Stimulated activated CD4-positive, alpha-beta T cell treated with anti-CD3 and anti-CD28 coated beads, Interleukin-2, amount 100 ng/mL, for 48 hours (primary cell): ENCODE data around the gene ZSWIM5.
A peak's percentile ranks its signal among the peaks of the same experiment; 100 is the strongest.
"Not testable (repeated sequence)": the region's sequence is repeated elsewhere in the genome, so short reads cannot be mapped to it uniquely, and the experiment has no call there.

Source experiments
- DNase-seq, 2 donors: peaks; one replicate each; pipeline ENCODE4 v3.0.0-alpha.2; 2020

The ZSWIM5 gene

DNA sequence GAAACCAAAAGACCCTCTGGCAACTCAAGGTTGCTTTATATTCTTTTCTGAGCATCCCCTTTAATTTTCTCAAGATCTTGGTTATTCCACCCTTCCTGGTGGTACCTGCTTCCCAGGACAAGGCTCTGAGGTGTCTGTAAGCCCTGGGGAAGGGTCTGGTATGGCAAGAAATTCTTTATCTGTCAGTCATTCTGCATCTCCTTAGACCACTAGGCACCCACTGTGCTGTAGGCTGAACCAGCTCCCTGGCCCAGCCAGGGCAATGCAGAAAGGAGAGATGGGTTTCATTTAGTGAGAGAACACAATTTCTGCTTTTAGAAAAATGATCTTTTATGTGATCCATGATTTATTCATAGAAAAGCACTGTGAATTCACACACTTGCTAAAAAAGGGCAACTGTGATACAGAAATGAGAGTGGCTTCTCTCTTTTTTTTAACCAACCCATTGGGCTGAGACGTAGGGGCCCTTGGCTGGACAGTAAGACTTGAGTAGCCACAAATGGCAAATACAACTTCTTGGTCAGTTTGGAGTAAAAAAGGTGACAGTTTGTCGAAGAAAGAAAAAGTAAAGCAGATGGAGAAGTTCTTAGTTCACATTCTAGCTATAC is 190.2 kb downstream of the ZSWIM5 start:
- no peak for DNase-seq

DNA sequence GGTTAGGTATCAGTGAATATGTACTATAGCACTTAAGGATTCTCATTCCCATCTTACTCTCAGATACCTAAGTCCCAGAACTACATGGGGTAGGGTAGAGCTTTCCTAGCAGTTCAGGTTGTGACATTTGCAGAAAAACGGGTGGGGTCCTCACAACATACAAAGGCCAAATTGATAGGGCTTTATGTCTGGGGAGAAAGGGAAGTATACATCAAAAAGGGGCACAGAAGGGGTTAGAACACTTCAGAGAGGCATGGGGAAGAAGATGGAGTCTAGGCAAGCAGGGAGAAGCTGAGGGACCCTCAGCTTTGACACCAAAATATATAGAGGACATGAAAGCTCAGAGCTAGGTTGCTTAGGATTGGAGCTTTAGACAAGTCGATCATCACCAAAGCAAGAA is 190.7 kb downstream of the ZSWIM5 start:
- no peak for DNase-seq

DNA sequence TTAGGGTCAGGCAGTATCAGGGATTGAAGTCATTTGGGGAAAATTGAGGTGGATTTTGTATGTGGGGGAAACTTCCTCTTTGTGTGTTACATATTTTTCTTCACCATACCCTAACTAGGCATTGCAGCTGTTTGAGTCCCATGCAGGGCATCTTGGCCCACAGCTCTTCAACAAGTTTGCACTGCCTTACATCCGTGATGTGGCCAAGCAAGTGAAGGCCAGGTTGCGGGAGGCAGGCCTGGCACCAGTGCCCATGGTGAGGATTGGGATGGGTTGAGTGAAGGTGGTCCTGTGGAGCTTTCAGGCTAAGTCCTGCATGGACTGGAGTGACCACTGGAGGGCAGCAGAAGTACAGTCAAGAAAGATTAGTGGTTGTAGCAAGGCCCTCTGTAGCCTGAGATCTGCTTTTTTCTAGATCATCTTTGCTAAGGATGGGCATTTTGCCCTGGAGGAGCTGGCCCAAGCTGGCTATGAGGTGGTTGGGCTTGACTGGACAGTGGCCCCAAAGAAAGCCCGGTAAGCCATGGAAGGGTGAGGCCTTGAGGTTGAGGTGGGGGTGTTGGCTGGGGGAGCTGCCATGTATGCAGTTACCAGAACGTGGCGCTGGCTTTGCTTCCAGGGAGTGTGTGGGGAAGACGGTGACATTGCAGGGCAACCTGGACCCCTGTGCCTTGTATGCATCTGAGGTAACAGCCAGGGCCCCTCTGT is 191.9 kb downstream of the ZSWIM5 start:
- DNase-seq = peak; percentile 72 to 74

DNA sequence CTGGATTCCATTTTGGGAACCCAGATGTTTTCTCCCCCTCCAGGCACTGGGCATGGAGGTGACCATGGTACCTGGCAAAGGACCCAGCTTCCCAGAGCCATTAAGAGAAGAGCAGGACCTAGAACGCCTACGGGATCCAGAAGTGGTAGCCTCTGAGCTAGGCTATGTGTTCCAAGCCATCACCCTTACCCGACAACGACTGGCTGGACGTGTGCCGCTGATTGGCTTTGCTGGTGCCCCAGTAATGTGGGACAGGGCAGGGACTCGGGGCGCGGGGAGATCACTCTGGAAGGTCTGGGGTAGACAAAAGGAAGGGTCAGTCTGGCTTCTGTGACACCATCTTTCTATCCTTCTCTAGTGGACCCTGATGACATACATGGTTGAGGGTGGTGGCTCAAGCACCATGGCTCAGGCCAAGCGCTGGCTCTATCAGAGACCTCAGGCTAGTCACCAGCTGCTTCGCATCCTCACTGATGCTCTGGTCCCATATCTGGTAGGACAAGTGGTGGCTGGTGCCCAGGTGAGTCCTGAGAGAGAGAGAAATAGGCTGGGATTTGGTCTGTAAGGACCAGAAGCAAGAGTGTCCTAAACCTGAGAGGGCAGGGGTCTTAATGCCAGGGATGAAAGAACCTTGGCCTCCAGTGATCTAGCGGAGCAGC is 192.7 kb downstream of the ZSWIM5 start:
- DNase-seq = no peak

DNA sequence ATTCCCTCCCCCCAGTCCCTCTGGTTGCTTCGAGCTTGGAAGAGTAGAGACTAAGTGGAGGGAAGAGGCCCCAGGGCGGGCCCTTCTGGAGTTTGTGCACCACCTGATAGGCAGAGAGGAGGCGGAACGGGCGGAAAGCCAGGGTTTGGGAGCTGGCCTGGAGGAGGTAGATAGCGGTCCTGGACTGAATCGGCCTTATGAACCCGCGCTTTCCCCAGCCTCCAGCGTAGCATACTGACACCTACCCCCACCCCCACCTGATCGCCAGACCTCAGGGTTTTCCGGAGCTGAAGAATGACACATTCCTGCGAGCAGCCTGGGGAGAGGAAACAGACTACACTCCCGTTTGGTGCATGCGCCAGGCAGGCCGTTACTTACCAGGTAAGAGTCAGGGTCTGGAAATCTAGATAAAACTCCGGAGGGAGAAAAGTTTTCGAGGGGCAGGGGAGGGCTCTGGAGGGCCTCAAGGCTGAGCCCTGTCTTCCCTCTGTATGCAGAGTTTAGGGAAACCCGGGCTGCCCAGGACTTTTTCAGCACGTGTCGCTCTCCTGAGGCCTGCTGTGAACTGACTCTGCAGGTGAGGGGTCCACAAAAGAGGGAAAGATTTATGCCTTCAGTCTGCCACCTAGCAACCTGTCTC is 193.6 kb downstream of the ZSWIM5 start:
- DNase-seq = peak; percentile 29 to 43

DNA sequence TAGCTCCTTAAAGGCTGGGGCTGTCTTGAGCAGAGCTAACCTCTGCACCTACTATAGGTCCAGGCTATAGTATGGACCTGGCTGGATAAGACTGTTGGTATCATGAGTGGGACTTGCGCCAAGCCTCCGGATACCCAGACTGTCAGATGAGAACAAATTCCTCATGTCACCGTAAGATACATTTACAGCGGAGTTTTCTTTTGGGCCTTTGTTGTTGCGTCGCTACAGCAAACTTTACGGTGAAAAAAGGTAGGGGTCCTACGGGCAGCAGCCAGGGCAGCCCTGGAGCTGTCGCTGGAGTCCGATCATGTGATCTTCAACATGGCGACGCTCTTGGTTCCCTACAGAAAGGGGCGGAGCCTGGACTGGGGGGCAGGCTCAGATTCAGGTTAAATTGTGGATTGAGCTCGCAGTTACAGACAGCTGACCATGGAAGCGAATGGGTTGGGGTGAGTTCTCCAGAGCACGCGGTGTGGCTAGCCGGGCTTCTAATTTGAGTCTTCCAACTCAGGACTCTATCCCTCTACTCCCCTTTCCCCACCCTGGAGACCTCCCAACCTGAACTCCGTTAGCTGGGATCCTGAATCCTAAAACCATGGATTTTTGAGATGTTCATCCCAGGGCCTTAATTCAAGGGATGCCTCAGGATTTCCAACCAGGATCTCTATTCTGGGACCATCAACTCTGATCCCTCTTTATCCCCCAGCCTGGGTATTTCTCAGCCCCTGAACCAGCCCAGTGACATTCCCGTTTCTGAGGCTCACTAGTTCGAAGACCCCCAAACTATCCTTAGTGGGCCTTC is 194.4 kb downstream of the ZSWIM5 start, which contains the start of gene UROD:
UROD (plus strand) TSS at position 418 of the 802 bp plus-strand sequence; CDS start at position 430, 12 bp downstream.
- peak; percentile 84 to 87 for DNase-seq

DNA sequence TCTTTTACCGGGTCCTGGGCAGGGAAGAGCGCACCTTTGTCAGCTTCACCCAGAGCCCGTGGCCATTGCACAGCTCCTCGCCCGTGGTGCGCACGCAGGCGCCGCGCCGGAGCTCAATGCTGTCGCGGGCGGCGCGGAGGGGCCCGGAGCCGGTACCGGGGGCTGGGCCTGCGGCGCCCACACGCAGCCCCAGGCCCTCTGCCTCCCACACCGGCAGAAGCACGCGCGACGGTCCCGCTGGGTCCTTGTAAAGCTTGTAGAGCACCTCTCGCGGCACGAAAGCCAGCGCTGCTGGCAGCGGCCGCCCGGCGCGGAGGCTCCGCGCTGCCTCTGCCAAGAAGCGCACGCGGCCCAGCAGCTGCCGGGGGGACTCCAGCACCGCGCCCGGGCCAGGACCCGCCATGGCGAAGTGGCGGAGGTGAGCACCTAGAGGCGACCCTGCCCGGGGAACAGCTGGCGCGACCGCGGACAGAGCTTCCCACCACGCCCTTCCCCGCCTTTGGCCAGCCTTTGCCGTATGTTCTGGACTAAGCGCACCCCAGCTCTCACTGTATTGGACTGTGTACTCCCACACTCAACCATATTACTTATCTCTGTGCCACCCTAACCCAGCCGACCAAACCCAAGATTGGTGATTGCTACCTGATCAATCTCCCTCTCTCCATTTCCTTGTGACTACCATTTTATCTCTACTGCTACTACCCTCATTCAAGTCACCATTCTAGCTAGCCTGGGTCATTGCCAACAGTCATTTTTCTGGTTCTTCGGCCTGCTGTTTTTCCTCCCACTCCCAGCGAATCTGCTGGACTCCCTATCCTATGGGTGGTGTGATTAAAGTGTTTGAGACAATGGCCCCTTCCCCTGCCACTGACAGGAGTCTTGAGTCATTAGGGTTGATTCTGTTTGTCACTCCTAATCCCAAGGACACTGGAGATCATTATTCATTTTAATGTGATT is 195.3 kb downstream of the ZSWIM5 start, which contains the start of gene HECTD3:
HECTD3 (minus strand) TSS at position 470 of the 957 bp plus-strand sequence; CDS start at position 403, 67 bp downstream.
- peak; percentile 52 to 54 for DNase-seq

DNA sequence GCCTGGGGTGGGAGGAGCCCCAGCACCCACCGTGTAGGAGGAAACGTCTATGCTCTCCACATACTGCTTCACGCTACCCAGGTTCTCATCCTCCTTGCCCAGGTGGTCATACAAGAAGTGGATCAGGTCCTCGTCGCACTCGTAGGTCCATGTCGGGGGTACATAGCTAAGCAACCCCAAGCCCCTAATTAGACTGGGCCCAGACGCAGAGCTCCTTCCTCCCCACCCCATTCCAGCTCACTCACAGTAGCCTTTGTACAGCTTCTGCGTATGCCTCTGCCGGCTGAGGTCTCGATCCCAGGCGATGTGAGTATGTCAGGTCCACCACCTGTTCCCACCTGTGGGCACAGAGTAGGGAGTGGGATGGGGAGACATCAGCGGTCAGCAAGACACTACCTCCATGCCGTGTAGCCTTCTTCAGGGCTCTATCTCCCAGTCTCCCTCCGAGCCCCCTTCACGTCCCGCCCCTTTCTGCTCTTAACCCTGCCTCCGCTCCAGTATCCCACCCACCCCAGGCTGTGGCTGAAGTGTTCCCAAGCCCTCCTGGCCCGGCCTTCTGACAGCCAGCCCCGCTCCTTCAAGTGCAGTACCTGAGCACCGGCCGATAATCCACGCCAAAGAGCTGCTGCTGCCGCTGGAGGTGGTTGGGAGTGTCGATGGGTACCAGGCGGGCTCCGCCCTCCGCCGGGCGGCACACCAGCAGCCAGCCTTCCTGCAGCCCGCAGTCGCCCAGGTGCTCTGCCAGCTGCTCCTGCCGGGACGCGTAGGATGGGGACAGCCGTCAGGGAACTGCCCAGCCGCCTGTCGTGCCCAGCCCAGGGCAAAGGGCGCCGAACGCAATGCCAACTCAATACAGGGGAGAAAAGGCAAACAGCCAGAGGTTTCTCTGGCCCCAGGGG is 196.2 kb downstream of the ZSWIM5 start:
- no peak for DNase-seq

DNA sequence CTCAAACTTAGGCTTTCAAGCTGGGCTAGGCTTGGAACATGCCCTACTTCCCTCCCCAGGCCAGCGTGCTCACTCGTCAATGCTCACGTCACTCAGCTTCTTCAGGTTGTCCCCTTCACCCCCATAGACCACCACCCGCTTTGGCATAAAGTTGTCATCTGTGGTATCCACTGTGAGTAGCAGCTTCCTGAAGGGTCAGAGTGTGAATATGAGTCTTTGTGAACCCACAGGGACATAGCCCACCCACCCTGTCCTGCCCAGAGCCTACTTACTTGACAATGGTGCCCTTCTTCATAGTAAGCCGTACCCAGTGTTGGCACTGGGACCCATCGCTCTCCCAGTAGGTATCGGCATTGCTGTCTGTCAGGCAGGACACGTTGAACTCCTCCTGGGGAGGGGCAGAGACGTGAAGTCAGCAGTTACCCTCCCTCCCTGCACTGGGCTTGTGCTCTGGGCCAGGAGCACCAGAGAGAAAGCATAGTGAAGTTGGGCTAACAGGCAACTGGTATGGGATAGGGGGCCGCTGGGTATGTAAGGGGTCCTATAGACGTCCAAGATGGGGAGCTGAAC is 197.0 kb downstream of the ZSWIM5 start:
- no peak for DNase-seq

DNA sequence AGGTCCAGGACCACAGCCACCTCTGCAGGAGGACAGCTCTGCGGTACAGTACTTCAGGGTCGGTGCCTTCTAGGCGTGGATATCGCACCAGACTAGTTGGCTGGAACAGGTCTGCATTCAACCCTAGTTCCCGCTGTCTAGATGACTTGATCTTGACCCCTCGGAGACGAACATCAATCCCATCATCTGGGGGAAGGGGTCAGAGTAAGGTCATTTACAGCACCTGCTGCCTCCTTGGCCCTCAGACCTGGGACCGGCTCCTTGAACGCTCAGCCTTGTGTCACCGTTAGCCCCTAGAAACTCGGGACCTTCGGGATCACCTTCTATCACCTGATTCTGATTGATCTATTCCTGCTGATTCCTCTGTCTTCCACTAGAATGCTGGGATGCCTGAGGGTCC is 197.9 kb downstream of the ZSWIM5 start:
- no peak for DNase-seq

DNA sequence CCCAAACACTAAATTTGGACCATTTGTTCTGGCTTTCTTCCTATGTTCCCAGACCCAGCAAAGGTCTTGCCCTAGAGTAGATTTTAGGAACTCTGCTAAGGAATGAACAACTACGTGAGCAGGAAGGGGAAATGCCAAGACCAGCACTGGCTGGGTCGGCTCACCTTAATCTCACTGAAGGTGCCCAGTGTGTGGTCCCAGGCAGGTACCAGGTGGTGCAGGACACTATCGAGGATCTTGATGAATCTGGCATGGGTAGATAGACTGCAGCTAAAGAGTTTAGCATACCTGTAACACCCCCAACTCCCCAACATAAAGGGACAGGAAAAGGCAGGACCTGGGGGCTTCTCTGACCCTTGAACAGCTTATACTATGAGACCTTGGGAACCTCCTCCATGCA is 198.3 kb downstream of the ZSWIM5 start:
- DNase-seq = no peak

DNA sequence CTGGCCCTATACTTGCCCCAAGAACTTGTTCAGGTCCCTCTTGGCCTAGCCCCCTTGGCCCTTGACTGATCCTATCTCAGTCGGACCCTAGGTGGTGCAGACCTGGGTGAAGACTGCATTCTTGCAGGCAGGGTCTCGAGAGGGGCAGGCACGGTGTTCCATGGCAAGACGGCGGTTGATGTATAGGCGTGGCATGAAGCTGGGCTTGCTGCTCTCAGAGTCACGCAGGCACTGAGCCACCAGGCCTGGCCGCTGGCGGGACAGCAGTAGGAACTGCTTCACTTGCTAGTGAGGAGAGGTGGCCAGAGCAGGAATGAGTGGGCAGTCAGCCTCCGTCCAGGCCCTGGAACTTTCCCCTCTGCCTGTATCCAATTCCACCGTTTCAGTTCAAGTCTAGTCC is 199.1 kb downstream of the ZSWIM5 start:
- no peak for DNase-seq

DNA sequence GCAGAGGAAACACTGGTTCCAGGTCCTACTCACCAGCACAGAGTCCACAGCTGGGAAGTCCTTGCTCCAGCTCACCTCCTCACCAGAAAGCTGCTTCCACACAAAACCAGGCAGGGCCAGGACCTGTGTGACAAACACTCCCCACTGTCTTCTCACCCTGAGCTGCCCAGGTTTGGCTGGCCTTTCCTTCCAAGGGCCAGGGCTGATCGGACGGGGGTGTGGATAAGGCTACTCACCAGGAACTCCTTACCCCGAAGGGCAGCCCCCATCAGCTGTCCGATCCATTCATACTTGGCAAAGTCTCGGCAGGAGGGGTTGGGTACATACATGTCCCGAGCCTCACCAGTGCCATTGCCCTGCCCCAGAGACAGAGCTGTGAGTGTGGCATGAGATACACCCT is 200.6 kb downstream of the ZSWIM5 start:
- no peak for DNase-seq

DNA sequence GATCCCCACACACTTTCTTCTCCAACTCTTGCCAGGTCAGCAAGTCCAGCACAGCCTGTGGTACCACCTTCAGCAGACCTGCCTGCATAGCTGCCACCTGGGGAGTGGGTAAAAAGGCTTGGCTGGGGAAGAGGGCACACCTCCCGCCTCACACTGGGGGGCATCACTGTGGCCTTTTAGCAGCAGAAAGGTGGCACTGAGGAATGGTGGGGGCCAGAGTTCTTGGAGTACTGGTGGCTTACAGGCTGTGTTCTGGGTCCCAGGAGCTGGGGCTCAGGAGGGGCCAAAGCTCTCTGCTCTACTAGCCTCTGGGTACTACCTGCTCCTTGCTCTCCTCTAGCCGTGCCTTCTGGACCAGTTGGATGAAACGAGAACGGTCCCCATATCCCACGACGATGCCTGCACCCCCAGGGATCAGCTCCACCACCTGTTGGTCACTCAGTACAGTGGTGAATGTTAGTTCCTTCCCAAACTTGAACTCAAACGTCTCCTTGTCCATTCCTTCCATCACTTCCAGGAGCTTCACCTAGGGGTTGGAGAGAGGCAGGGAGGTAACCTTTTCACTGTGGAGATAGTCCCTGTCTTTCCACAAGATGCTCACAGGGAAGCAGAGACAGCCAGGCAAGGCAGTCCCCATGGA is 202.0 kb downstream of the ZSWIM5 start:
- DNase-seq = no peak

DNA sequence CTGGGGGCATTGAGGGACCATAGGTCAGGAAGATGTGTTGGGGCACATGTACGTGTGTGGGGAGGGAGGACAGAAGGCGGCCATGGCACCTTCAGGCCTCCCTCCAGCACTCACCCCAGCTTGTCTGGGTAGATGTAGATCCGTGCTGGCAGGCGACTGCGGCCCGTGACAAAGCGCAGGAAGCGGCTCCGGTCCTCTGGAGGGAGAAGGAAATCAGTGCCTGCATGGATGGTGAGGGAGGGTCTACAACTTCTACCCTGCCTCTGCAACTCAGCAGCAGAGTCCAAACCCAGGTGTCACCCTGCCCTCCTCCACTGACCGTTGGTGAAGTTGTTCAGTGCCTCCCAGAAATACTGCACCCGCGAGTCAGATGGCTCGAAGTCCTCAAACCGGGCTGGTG is 202.7 kb downstream of the ZSWIM5 start:
- DNase-seq = no peak

DNA sequence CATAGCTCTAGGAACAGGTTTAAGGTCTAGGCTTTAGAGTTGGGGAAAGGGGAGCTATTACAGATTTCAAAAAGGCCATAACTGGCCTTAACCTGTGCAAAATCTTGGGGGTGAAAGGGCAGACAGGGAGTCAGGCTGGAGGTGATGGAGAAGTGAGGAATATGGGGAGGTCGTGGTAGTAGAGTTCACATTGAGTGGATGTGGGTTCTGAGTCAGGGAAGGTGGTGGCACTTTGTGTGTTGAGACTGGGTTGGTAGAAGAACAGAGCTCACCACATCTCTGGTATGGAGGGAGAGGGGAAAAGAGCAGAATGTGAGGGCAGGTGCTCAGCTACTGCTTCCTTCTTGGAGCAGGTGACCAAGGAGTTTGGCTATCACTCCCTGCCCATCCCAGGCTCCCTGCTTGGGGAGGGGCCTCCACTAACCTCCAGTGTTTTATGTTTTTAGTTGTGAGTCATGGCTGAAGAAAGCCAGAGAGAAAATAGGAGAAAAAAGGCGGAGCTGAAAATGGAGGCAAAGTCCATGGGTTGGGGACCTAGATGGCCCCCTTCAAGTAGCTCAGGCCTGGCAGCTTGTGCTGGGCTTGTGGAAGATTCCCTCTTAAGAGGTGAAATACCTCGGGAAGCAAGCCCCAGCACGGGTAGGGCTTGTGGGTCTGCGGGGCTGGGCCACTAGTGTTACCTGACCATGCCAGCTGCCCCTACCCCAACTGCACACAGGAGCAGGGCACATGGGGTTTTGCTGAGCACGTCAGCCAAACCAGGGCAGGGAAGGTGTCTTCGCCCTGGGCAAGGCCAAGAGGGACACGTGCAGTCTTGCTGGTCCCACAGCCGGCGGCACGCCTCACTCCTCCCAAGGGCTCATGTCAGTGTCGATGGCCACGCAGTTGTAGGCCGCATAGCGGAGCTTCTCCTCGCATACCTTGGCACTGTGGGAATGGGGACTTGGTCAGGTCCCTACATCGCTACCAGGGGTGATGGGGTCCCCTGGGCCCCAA is 203.5 kb downstream of the ZSWIM5 start:
- DNase-seq = no peak

DNA sequence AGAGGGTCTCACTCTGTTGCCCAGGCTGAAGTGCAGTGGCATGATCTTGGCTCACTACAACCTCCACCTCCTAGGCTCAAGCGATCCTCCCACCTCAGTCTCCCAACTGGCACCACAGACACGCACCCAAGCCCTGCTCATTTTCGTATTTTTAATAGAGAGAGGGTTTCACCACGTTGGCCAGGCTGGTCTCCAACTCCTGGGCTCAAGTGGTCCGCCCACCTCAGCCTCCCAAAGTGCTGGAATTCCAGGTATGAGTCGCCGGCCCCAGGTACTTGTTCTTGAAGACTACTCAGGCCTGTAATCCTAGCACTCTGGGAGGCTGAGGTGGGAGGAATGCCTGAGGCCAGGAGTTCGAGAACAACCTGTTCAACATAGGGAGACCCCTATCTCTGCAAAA is 204.8 kb downstream of the ZSWIM5 start:
- not testable (repeated sequence) for DNase-seq

DNA sequence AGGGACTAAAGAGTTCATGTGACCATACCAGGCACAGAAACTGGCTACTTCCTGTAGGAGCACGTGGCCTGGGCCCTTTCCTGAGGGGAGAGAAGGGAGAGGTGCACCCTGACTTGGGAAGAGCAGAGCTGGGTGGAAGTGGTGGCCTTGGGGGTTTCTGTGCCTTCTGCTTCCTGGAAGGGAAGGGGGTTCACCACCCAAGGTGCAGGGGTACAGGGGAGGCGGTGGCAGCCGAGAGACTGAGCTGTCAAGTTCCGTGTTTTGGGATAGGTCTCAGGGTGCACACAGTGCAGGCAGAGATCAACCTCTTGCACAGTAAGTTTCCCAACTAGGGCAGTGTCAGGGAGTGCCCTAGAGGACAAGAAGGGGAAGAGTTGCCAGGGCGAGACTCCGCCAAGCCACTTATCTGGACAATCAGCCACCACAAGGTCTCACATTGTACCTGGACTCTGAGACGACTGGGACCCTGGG is 205.4 kb downstream of the ZSWIM5 start:
- DNase-seq = no peak
